K562 (cell line): ENCODE data around the gene PRDM1. TPM values are rescaled to one million over a fixed set of nuclear protein-coding genes. Genes with fewer than 3 reads are reported as not detected.

ENCODE experiments used
- ATAC-seq: fragments of 200-7000 bp; cut with Tn5 transposase; 3 replicates; pipeline ENCODE4 v1.9.1; 2020; ENCODE audit warnings: moderate library complexity
- BruUV-seq: library from RNA; stranded (reverse); fragments of 400-500 nt; replicated peaks from 2 replicates; lab custom pipeline; 2021; lab: Mats Ljungman, UMichigan
- CTCF ChIA-PET: fragments of 300-600 bp; formaldehyde crosslinking; extraction: SDS; loops from one replicate; lab custom pipeline; 2021; ENCODE audit warnings: low intra/inter-chr PET ratio; lab: Yijun Ruan, JAX
- POLR2A ChIA-PET: fragments of 300-600, 350-650 bp; sonication (Branson Sonifier 250); formaldehyde crosslinking; extraction: SDS; loops from one replicate; lab custom pipeline; 2021; ENCODE audit warnings: antibody characterized with exemption, inconsistent platforms; lab: Yijun Ruan, JAX
- DNase-seq, 4 experiments: peaks; one replicate each; pipeline versions ENCODE4 v3.0.0 to v3.0.0-alpha.2; 2011 to 2018; ENCODE audit warnings: low spot score in 3 of 4, mixed read lengths in 3 of 4; ENCODE audit errors: extremely low read depth in 1 of 4
- FAIRE-seq: peaks from 2 replicates; lab custom pipeline; 2011; peaks lifted over from hg19 to GRCh38; lab: Jason Lieb, UNC
- H2AFZ ChIP-seq: 2 replicates; pipeline ENCODE4 v1.6.0; 2011; ENCODE audit warnings: low read depth, low read length, control low read depth, inconsistent platforms
- H3K27ac ChIP-seq: fragments of 200-600 bp; 3 replicates; pipeline ENCODE4 v1.8.0; 2011; ENCODE audit warnings: low read depth, mild to moderate bottlenecking, control low read depth, inconsistent platforms, low read length, moderate library complexity, mixed read lengths; ENCODE audit errors: extremely low read depth
- H3K27me3 ChIP-seq, 2 experiments: fragments of 300-600 bp in 1 of 2; 2 replicates in 1 of 2; 3 replicates in 1 of 2; pipeline versions ENCODE4 v1.6.0 to v1.8.0; 2011; ENCODE audit warnings: inconsistent platforms in 2 of 2, low read length in 2 of 2, mild to moderate bottlenecking in 1 of 2, mixed read lengths in 1 of 2, moderate library complexity in 1 of 2; ENCODE audit not compliant: control insufficient read depth in 2 of 2, insufficient read depth in 2 of 2
- H3K36me3 ChIP-seq: fragments of 300-600 bp; 3 replicates; pipeline ENCODE4 v1.8.0; 2011; ENCODE audit warnings: mild to moderate bottlenecking, low read length, inconsistent platforms; ENCODE audit not compliant: control insufficient read depth, insufficient read depth
- H3K4me1 ChIP-seq, 2 experiments: fragments of 200-600 bp in 1 of 2; replicated peaks in 1 of 2; 2 replicates in 1 of 2; 3 replicates in 1 of 2; pipeline versions ENCODE4 v1.5.1 to v1.8.0; 2011; ENCODE audit warnings: inconsistent platforms in 2 of 2, low read length in 2 of 2, mild to moderate bottlenecking in 1 of 2, mixed read lengths in 1 of 2, moderate library complexity in 1 of 2; ENCODE audit not compliant: control insufficient read depth in 2 of 2, insufficient read depth in 2 of 2
- H3K4me2 ChIP-seq: 2 replicates; pipeline ENCODE4 v1.6.1; 2011; ENCODE audit warnings: low read length, control low read depth, inconsistent platforms, mixed read lengths; ENCODE audit not compliant: insufficient read depth
- H3K4me3 ChIP-seq: fragments of 200-600 bp; sonication (generic), shearing (Covaris generic); 2 replicates; pipeline ENCODE4 v1.5.1; 2016; ENCODE audit warnings: control low read depth, inconsistent platforms
- H3K79me2 ChIP-seq: fragments of 200-600 bp; 3 replicates; pipeline ENCODE4 v1.8.0; 2011; ENCODE audit warnings: low read length, inconsistent platforms; ENCODE audit not compliant: control insufficient read depth, insufficient read depth
- H3K9ac ChIP-seq, 2 experiments: 2 replicates each; pipeline versions ENCODE4 v1.6.0 to v1.6.1; 2011; ENCODE audit warnings: low read depth in 2 of 2, low read length in 2 of 2, control low read depth in 1 of 2, inconsistent platforms in 1 of 2, mild to moderate bottlenecking in 1 of 2, mixed read lengths in 1 of 2; ENCODE audit not compliant: insufficient read depth in 1 of 2
- H3K9me1 ChIP-seq: one replicate; pipeline ENCODE4 v1.6.0; 2011; ENCODE audit warnings: inconsistent platforms, mild to moderate bottlenecking, low read length, moderate library complexity; ENCODE audit not compliant: control insufficient read depth, insufficient read depth
- H3K9me3 ChIP-seq: replicated peaks from 2 replicates; pipeline ENCODE4 v1.5.1; 2011; ENCODE audit warnings: low read depth, low read length, inconsistent platforms; ENCODE audit not compliant: control insufficient read depth, insufficient read depth
- H4K20me1 ChIP-seq: replicated peaks from 2 replicates; pipeline ENCODE4 v1.6.1; 2011; ENCODE audit warnings: low read length, inconsistent platforms, mixed read lengths; ENCODE audit not compliant: control insufficient read depth, insufficient read depth
- AFF1 ChIP-seq, 2 experiments: fragments of 450-650 bp; IDR thresholded peaks; 2 replicates each; pipeline ENCODE4 v1.6.1; 2018; ENCODE audit warnings: mild to moderate bottlenecking in 2 of 2, low read depth in 1 of 2; ENCODE audit not compliant: partially characterized antibody in 2 of 2
- ARID4B ChIP-seq: sonication (generic); formaldehyde crosslinking; IDR thresholded peaks from 2 replicates; pipeline ENCODE4 v1.8.0; 2022; ENCODE audit warnings: mild to moderate bottlenecking, missing genetic modification reagents
- GTF3C2 ChIP-seq: IDR thresholded peaks from 3 replicates; pipeline ENCODE4 v1.6.1; 2011; ENCODE audit warnings: borderline replicate concordance, mild to moderate bottlenecking, moderate library complexity; ENCODE audit not compliant: insufficient read length; ENCODE audit errors: extremely low read depth
- HDAC3 ChIP-seq: fragments of 450-650 bp; IDR thresholded peaks from 2 replicates; pipeline ENCODE4 v1.6.1; 2018; ENCODE audit warnings: borderline replicate concordance, mild to moderate bottlenecking, moderate library complexity; ENCODE audit not compliant: partially characterized antibody
- MXI1 ChIP-seq: IDR thresholded peaks from 2 replicates; pipeline ENCODE4 v1.6.1; 2011; ENCODE audit warnings: low read depth, mild to moderate bottlenecking, improper control_type of control experiment, low read length
- PML ChIP-seq: IDR thresholded peaks from 2 replicates; pipeline ENCODE4 v1.6.1; 2012; ENCODE audit warnings: low read length, inconsistent platforms
- PREB ChIP-seq: sonication (generic); formaldehyde crosslinking; IDR thresholded peaks from 2 replicates; pipeline ENCODE4 v1.8.1; 2023; ENCODE audit warnings: mild to moderate bottlenecking, missing genetic modification reagents
- TAF9B ChIP-seq: fragments of 450-650 bp; IDR thresholded peaks from 2 replicates; pipeline ENCODE4 v1.6.1; 2018; ENCODE audit warnings: mild to moderate bottlenecking; ENCODE audit not compliant: partially characterized antibody
- WGBS: fragments of 100-300 bp; shearing (Covaris generic); methylation state at CpG from one replicate; pipeline ENCODE4 v1.1.6; 2016; ENCODE audit warnings: low coverage, mixed read lengths; ENCODE audit not compliant: insufficient coverage; ENCODE audit errors: missing lambda C conversion rate; 5-methylcytosine and 5-hydroxymethylcytosine counted together
- in situ Hi-C: fragments of 300-500 bp; cut with MboI; formaldehyde crosslinking; loops from 4 replicates; pipeline ENCODE4 v1.15.0; 2018; ENCODE audit warnings: inconsistent platforms, mixed read lengths
- intact Hi-C: fragments of 100-400 bp; cut with micrococcal nuclease; formaldehyde crosslinking; loops from 2 replicates; pipeline ENCODE4 v1.14.2; 2022
- polyA plus RNA-seq, 8 experiments: library from polyadenylated mRNA; depleted of rRNA in 4 of 8; stranded (reverse) in 5 of 8; unstranded in 3 of 8; fragments of >200 nt; fragmentation: Nextera tagmentation in 2 of 8; fragmentation: Illumina TruSeq in 1 of 8; extraction: Ambion mirVana in 2 of 8; extraction: Trizol in 1 of 8; gene quantifications; 2 replicates each; pipeline versions ENCODE4 v1.2.1 to v1.2.3, GENCODE V29; 2011 to 2014; ENCODE audit warnings: inconsistent platforms in 1 of 8, missing spikeins in 1 of 8
- total RNA-seq, 7 experiments: library from RNA; depleted of rRNA in 6 of 7; stranded (reverse); fragments of >200 nt in 6 of 7; fragmentation: Illumina TruSeq in 2 of 7; extraction: Trizol in 2 of 7; gene quantifications; 2 replicates each; pipeline versions ENCODE4 v1.2.1 to v1.2.3, GENCODE V29; 2011 to 2021; ENCODE audit warnings: low replicate concordance in 1 of 7

The PRDM1 gene
- total and polyA plus RNA-seq, 9 of the 15 experiments (the other 6 are each of a cell fraction or from before 2014, with no cell fraction given) = 0.09 to 0.89 (median 0.27) TPM

- no peaks in the 10 kb centered on the region for H3K27me3 ChIP-seq
- in situ Hi-C loops = loop anchor here (5.0 kb wide), 1 partner anchor 207 kb away; no protein-coding TSS in a partner anchor
- no peaks in the 10 kb centered on the region for H3K79me2 ChIP-seq
- H3K9me1 ChIP-seq = no peaks in the 10 kb centered on the region
- DNase-seq = no peak
- no peaks in the 10 kb centered on the region for H4K20me1 ChIP-seq
- H3K36me3 ChIP-seq = no peaks in the 10 kb centered on the region
- H2AFZ ChIP-seq = no peak overlapping the region
- no peak for FAIRE-seq
- H3K27ac ChIP-seq = no peak overlapping the region
- ChIA-PET POLR2A (no interaction called here), CTCF (no interaction called here)
- BruUV-seq = no TSS peak
- intact Hi-C loops = loop anchor here (10.0 kb wide), 1 partner anchor 350 kb away; no protein-coding TSS in a partner anchor
- no peak overlapping the region for H3K9ac ChIP-seq
- H3K9me3 ChIP-seq = no peaks in the 10 kb centered on the region; the same call in 1 of the 2 replicates
- no peak overlapping the region for H3K4me3 ChIP-seq
- peaks cover 9 to 16% of the 10 kb centered on the region in 2 experiments; a peak in 3 of 5 replicates for H3K4me1 ChIP-seq
- WGBS = 62% methylated on average over 2 of the region's 2 CpGs
- ATAC-seq = no peak
- H3K4me2 ChIP-seq = no peak overlapping the region
- TF ChIP-seq AFF1 (IDR thresholded peaks at IDR 0.05; ENCODE audit: low read depth in 1 of 2, partially characterized antibody in 2 of 2) = no peak
- no peak for TF ChIP-seq PML
- TF ChIP-seq HDAC3 = no peak
- TF ChIP-seq PREB = no peak
- no peak for TF ChIP-seq ARID4B (CRISPR knock-in tag)
- no peak for TF ChIP-seq MXI1
- TF ChIP-seq GTF3C2 = no peak
- no peak for TF ChIP-seq TAF9B
Observed at GRCh38 chr6:106094964-106095335, 8.8 kb downstream of the PRDM1 start.
